ENCODE measurements around the gene BANK1.

BANK1 gene

GRCh38 chr4:101823864-101824263 lies 33.3 kb downstream of the BANK1 start:
- no peak for DNase-seq (ENCODE audit: low read depth)

- no peak for DNase-seq (ENCODE audit: low read depth)
Observed at GRCh38 chr4:101824500-101824899, 34.0 kb downstream of the BANK1 start.

- DNase-seq (ENCODE audit: low read depth): no peak
Observed at GRCh38 chr4:101825953-101826352, 35.4 kb downstream of the BANK1 start.

- no peak for DNase-seq (ENCODE audit: low read depth)
Observed at GRCh38 chr4:101831816-101832215, 41.3 kb downstream of the BANK1 start.

GRCh38 chr4:101833480-101833879 lies 43.0 kb downstream of the BANK1 start:
- DNase-seq (ENCODE audit: low read depth): no peak

GRCh38 chr4:101835121-101835904 lies 44.8 kb downstream of the BANK1 start:
- DNase-seq (ENCODE audit: low read depth): no peak

GRCh38 chr4:101843054-101843453 lies 52.5 kb downstream of the BANK1 start:
- no peak for DNase-seq (ENCODE audit: low read depth)

- no peak for DNase-seq (ENCODE audit: low read depth)
Observed at GRCh38 chr4:101846550-101846949, 56.0 kb downstream of the BANK1 start.

- no peak for DNase-seq (ENCODE audit: low read depth)
Observed at GRCh38 chr4:101850698-101851097, 60.2 kb downstream of the BANK1 start.

- no peak for DNase-seq (ENCODE audit: low read depth)
Observed at GRCh38 chr4:101851672-101852071, 61.1 kb downstream of the BANK1 start.

GRCh38 chr4:101853028-101853427 lies 62.5 kb downstream of the BANK1 start:
- DNase-seq (ENCODE audit: low read depth): no peak

GRCh38 chr4:101853691-101854090 lies 63.2 kb downstream of the BANK1 start:
- DNase-seq (ENCODE audit: low read depth): no peak

GRCh38 chr4:101855239-101855638 lies 64.7 kb downstream of the BANK1 start:
- no peak for DNase-seq (ENCODE audit: low read depth)

GRCh38 chr4:101856149-101856548 lies 65.6 kb downstream of the BANK1 start:
- no peak for DNase-seq (ENCODE audit: low read depth)

GRCh38 chr4:101857176-101857575 lies 66.6 kb downstream of the BANK1 start:
- DNase-seq (ENCODE audit: low read depth): no peak

- no peak for DNase-seq (ENCODE audit: low read depth)
Observed at GRCh38 chr4:101858641-101859040, 68.1 kb downstream of the BANK1 start.

- no peak for DNase-seq (ENCODE audit: low read depth)
Observed at GRCh38 chr4:101862595-101862994, 72.1 kb downstream of the BANK1 start.

- no peak for DNase-seq (ENCODE audit: low read depth)
Observed at GRCh38 chr4:101864660-101865059, 74.1 kb downstream of the BANK1 start.

GRCh38 chr4:101865501-101866062 lies 75.1 kb downstream of the BANK1 start:
- DNase-seq (ENCODE audit: low read depth): no peak

- DNase-seq (ENCODE audit: low read depth): no peak
Observed at GRCh38 chr4:101870874-101871273, 80.3 kb downstream of the BANK1 start.

- no peak for DNase-seq (ENCODE audit: low read depth)
Observed at GRCh38 chr4:101871962-101872676, 81.6 kb downstream of the BANK1 start.

- DNase-seq (ENCODE audit: low read depth): no peak
Observed at GRCh38 chr4:101885574-101885973, 95.0 kb downstream of the BANK1 start.

- no peak for DNase-seq (ENCODE audit: low read depth)
Observed at GRCh38 chr4:101886826-101887225, 96.3 kb downstream of the BANK1 start.
